Measurements from ENCODE around the gene NOP10.
A peak's percentile ranks its signal among the peaks of the same experiment; 100 is the strongest.

The NOP10 gene

GRCh38 chr15:34330279-34330678, 12.7 kb downstream of the NOP10 start:
- DNase-seq, result no peak

GRCh38 chr15:34329006-34329405, 13.9 kb downstream of the NOP10 start:
- no peak for DNase-seq

- no peak for DNase-seq
These were observed 15.0 kb downstream of the NOP10 start for GRCh38 chr15:34327906-34328305.

- DNase-seq, result no peak
These were observed 17.6 kb downstream of the NOP10 start for GRCh38 chr15:34325368-34325767.

GRCh38 chr15:34324933-34325332, 18.0 kb downstream of the NOP10 start:
- no peak for DNase-seq

- no peak for DNase-seq
These were observed 19.7 kb downstream of the NOP10 start for GRCh38 chr15:34323217-34323616.

- peak; percentile 18 to 83 (median 60) for DNase-seq
These were observed 24.5 kb downstream of the NOP10 start for GRCh38 chr15:34318277-34319079.

- no peak for DNase-seq
These were observed 28.1 kb downstream of the NOP10 start for GRCh38 chr15:34314491-34315490.

GRCh38 chr15:34311563-34311962, 31.4 kb downstream of the NOP10 start:
- DNase-seq, result no peak

- DNase-seq, result no peak
These were observed 38.3 kb downstream of the NOP10 start for GRCh38 chr15:34304613-34305012.

GRCh38 chr15:34301058-34301457, 41.9 kb downstream of the NOP10 start:
- no peak for DNase-seq

GRCh38 chr15:34297059-34297458, 45.9 kb downstream of the NOP10 start:
- no peak for DNase-seq

- DNase-seq, result no peak
These were observed 50.3 kb downstream of the NOP10 start for GRCh38 chr15:34292621-34293020.

Measured in NCI-H1417 (cell line).